CD4-positive, alpha-beta T cell (primary cell): ENCODE measurements around the gene TESPA1. TPM values are rescaled to one million over a fixed set of nuclear protein-coding genes. Genes with fewer than 3 reads are reported as not detected.
A peak's percentile ranks its signal among the peaks of the same experiment; 100 is the strongest.
"Not testable (repeated sequence)": the region's sequence is repeated elsewhere in the genome, so short reads cannot be mapped to it uniquely, and the experiment has no call there.

ENCODE experiments used
- ATAC-seq: fragments of 200-7000 bp; cut with Tn5 transposase; one replicate; pipeline ENCODE4 v1.10.0; 2022; ENCODE audit warnings: mild to moderate bottlenecking; ENCODE audit not compliant: poor library complexity
- CTCF ChIA-PET: fragments of 350-600 bp; sonication (Branson Sonifier 250); formaldehyde crosslinking; loops from one replicate; lab custom pipeline; 2021; ENCODE audit warnings: antibody characterized with exemption, inconsistent platforms; lab: Charles Lee
- POLR2A ChIA-PET: fragments of 350-600 bp; sonication (Branson Sonifier 250); formaldehyde crosslinking; loops from one replicate; lab custom pipeline; 2021; ENCODE audit warnings: antibody characterized with exemption, inconsistent platforms; lab: Charles Lee
- DNase-seq, 14 experiments: peaks; one replicate each; pipeline ENCODE4 v3.0.0-alpha.2; 2013 to 2020; ENCODE audit warnings: mixed read lengths in 2 of 14
- H3K27ac ChIP-seq, 2 donors: one replicate each; pipeline versions ENCODE4 v1.5.1 to v1.7.0; 2013; ENCODE audit warnings: low read length in 2 of 2, low read depth in 1 of 2, mild to moderate bottlenecking in 1 of 2
- H3K27me3 ChIP-seq, 2 experiments: 1 replicate in 1 of 2; 2 replicates in 1 of 2; pipeline versions ENCODE4 v1.6.1 to v1.7.0; 2013; ENCODE audit warnings: low read length in 2 of 2, control low read depth in 1 of 2, mild to moderate bottlenecking in 1 of 2, moderate library complexity in 1 of 2; ENCODE audit not compliant: insufficient read depth in 2 of 2, control insufficient read depth in 1 of 2
- H3K36me3 ChIP-seq: one replicate; pipeline ENCODE4 v1.6.1; 2013; ENCODE audit warnings: low read length, control low read depth; ENCODE audit not compliant: insufficient read depth
- H3K4me1 ChIP-seq: one replicate; pipeline ENCODE4 v1.6.1; 2013; ENCODE audit warnings: low read length, control low read depth; ENCODE audit not compliant: insufficient read depth
- H3K4me3 ChIP-seq: one replicate; pipeline ENCODE4 v1.5.1; 2013; ENCODE audit warnings: mild to moderate bottlenecking, low read length, moderate library complexity
- H3K9me3 ChIP-seq, 2 experiments: 1 replicate in 1 of 2; 2 replicates in 1 of 2; pipeline versions ENCODE4 v1.6.1 to v1.7.0; 2013; ENCODE audit warnings: low read length in 2 of 2, mild to moderate bottlenecking in 2 of 2, control low read depth in 1 of 2, moderate library complexity in 1 of 2; ENCODE audit not compliant: control insufficient read depth in 1 of 2, insufficient read depth in 1 of 2
- H3K27ac Mint-ChIP-seq: one replicate; pipeline ENCODE4 v1.8.0; 2020; ENCODE audit warnings: mixed read lengths
- H3K27me3 Mint-ChIP-seq: one replicate; pipeline ENCODE4 v1.8.0; 2021; ENCODE audit warnings: mixed read lengths
- H3K36me3 Mint-ChIP-seq: one replicate; pipeline ENCODE4 v1.8.0; 2021; ENCODE audit warnings: low read depth, mixed read lengths
- H3K4me1 Mint-ChIP-seq: one replicate; pipeline ENCODE4 v1.8.0; 2021; ENCODE audit warnings: low read depth, mixed read lengths
- H3K4me3 Mint-ChIP-seq: one replicate; pipeline ENCODE4 v1.8.0; 2020; ENCODE audit warnings: mild to moderate bottlenecking, mixed read lengths
- H3K9me3 Mint-ChIP-seq: one replicate; pipeline ENCODE4 v1.8.0; 2020; ENCODE audit warnings: mixed read lengths
- intact Hi-C, 2 experiments: fragments of 100-400 bp; cut with DNase I in 1 of 2; cut with micrococcal nuclease in 1 of 2; formaldehyde crosslinking; loops; one replicate each; pipeline versions ENCODE4 v1.15.1 to v1.9.0; 2023 to 2025; cut with DNase I, micrococcal nuclease
- total RNA-seq, 174 experiments: library from RNA in 2 of 174; stranded (reverse) in 2 of 174; gene quantifications; one replicate each; pipeline ENCODE4 v1.2.3 and lab custom pipeline; 2021 to 2026
- TF ChIP-seq, protein P1 (sequence below): fragments of 200-600 bp; IDR thresholded peaks from one replicate; pipeline ENCODE4 v1.8.0; 2022; ENCODE audit warnings: antibody characterized with exemption, mild to moderate bottlenecking

The TESPA1 gene
- total RNA-seq, 2 experiments from 2014 or later: 96.3 to 98.2 TPM

DNA sequence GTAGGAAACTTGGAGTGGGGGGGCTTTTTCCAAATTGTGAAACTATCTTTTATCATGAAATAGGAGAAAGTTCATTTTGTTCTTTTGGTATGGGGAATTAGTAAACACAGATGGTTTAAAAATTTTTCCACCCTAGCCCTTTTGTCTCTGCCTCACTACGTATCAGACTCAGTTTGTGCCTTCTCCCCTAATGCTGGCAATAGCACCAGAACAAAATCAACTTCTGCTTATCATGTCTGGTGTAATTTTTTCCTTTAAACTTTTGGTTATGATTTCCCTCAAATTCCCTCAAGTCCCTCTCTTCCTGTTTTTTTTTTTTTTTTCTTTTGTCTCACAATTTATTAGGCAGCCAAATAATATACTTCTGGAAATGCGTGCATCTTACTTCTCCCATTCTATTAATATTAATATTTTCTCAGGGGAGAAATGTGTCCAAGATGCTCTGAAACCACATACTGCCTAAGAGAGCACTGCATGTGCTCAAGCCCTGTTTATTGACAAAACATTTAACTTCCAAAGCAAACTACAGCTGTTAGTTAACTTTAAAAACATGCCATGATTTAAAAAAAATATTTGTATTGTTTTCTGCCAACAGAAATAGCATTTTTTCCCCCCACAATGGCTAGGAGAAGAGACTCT lies 35.4 kb downstream of the TESPA1 start:
- peaks cover 6% of the 10 kb centered on the region for H3K36me3 Mint-ChIP-seq
- Histone ChIP-seq H3K4me3 (no peak overlapping the region), H3K4me1 (no peaks in the 10 kb centered on the region), H3K27me3 (no peaks in the 10 kb centered on the region), H3K9me3 (no peaks in the 10 kb centered on the region), H3K27ac (no peak overlapping the region), H3K36me3 (peaks cover 48% of the 10 kb centered on the region)
- peak overlapping the region; percentile 86 for H3K27ac Mint-ChIP-seq
- peaks cover 34% of the 10 kb centered on the region for H3K4me1 Mint-ChIP-seq
- ChIA-PET POLR2A (interaction anchor here (0.9 kb wide), 1 partner anchor 21 kb away, joined by 3 read pairs; no protein-coding TSS in a partner anchor), CTCF (no interaction called here)
- no peak overlapping the region for H3K4me3 Mint-ChIP-seq
- ATAC-seq (no peak), DNase-seq (no peak)
- intact Hi-C loops: loop anchor here in 1 of 2 experiments (5.0 kb wide), 1 partner anchor 123 kb away; no protein-coding TSS in a partner anchor
- TF ChIP-seq, protein P1, sequence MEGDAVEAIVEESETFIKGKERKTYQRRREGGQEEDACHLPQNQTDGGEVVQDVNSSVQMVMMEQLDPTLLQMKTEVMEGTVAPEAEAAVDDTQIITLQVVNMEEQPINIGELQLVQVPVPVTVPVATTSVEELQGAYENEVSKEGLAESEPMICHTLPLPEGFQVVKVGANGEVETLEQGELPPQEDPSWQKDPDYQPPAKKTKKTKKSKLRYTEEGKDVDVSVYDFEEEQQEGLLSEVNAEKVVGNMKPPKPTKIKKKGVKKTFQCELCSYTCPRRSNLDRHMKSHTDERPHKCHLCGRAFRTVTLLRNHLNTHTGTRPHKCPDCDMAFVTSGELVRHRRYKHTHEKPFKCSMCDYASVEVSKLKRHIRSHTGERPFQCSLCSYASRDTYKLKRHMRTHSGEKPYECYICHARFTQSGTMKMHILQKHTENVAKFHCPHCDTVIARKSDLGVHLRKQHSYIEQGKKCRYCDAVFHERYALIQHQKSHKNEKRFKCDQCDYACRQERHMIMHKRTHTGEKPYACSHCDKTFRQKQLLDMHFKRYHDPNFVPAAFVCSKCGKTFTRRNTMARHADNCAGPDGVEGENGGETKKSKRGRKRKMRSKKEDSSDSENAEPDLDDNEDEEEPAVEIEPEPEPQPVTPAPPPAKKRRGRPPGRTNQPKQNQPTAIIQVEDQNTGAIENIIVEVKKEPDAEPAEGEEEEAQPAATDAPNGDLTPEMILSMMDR: no peak
- H3K9me3 Mint-ChIP-seq: no peaks in the 10 kb centered on the region
- no peaks in the 10 kb centered on the region for H3K27me3 Mint-ChIP-seq

DNA sequence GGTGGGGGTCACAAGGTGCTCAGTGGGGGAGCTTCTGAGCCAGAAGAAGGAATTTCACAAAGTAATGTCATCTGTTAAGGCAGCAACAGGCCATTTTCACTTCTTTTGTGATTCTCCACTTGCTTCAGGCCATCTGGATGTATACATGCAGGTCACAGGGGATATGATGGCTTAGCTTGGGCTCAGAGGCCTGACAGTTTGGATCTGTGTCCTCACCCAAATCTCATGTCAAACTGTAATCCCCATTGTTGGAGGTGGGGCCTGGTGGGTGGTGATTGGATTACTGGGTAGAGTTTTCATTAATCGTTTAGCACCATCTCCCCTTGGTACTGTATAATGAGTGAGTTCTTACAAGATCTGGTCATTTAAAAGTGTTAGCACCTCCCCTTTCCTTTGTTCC lies 36.4 kb downstream of the TESPA1 start:
- DNase-seq: no peak
- no peaks in the 10 kb centered on the region for H3K4me1 ChIP-seq
- H3K27ac ChIP-seq: no peak overlapping the region
- CTCF ChIA-PET: no interaction called here
- POLR2A ChIA-PET: interaction anchor here (0.9 kb wide), 1 partner anchor 22 kb away, joined by 3 read pairs; no protein-coding TSS in a partner anchor
- H3K36me3 ChIP-seq: peaks cover 41% of the 10 kb centered on the region
- H3K36me3 Mint-ChIP-seq: no peaks in the 10 kb centered on the region
- peaks cover 31% of the 10 kb centered on the region for H3K4me1 Mint-ChIP-seq
- H3K27ac Mint-ChIP-seq: peak overlapping the region; percentile 86
- TF ChIP-seq, protein P1: no peak
- intact Hi-C loops: loop anchor here in 1 of 2 experiments (5.0 kb wide), 1 partner anchor 124 kb away; no protein-coding TSS in a partner anchor
- no peaks in the 10 kb centered on the region for H3K27me3 Mint-ChIP-seq
- no peak overlapping the region for H3K4me3 ChIP-seq
- H3K4me3 Mint-ChIP-seq: no peak overlapping the region
- H3K27me3 ChIP-seq: no peaks in the 10 kb centered on the region
- no peaks in the 10 kb centered on the region for H3K9me3 Mint-ChIP-seq
- H3K9me3 ChIP-seq: no peaks in the 10 kb centered on the region
- no peak for ATAC-seq

DNA sequence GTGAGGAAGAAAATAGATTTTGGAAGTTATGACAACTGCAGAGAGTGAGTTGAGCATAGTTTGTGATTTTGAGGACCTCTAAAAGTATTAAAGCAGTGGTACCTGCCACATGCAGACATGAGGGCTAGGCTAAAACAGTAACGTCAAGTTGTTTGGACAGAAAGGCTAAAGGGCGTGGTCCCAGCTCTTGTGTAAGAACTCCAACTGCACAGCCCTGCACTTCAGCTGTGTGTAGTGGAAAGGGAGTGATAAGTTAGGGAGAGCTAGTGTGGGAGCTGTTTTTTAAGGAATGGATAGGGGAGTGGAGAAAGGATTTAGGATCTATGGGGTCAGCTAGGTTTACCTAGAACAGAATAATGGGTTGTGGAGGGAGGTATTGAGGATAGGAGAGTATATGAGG lies 39.5 kb downstream of the TESPA1 start:
- POLR2A ChIA-PET: interaction anchor here (1.6 kb wide), 1 partner anchor 10 kb away, joined by 5 read pairs; no protein-coding TSS in a partner anchor
- no peak overlapping the region for H3K4me3 Mint-ChIP-seq
- no peak overlapping the region for H3K27ac ChIP-seq
- H3K36me3 Mint-ChIP-seq: peaks cover 11% of the 10 kb centered on the region
- TF ChIP-seq, protein P1: no peak
- DNase-seq (no peak), ATAC-seq (no peak)
- H3K4me1 Mint-ChIP-seq: peaks cover 6% of the 10 kb centered on the region
- H3K27ac Mint-ChIP-seq: no peak overlapping the region
- H3K9me3 Mint-ChIP-seq: no peaks in the 10 kb centered on the region
- peaks cover 19% of the 10 kb centered on the region for H3K36me3 ChIP-seq
- no peaks in the 10 kb centered on the region for H3K4me1 ChIP-seq
- intact Hi-C loops: loop anchor here in 1 of 2 experiments (5.0 kb wide), 1 partner anchor 127 kb away; no protein-coding TSS in a partner anchor
- H3K9me3 ChIP-seq: no peaks in the 10 kb centered on the region
- H3K27me3 Mint-ChIP-seq: no peaks in the 10 kb centered on the region
- no peaks in the 10 kb centered on the region for H3K27me3 ChIP-seq
- no peak overlapping the region for H3K4me3 ChIP-seq
- CTCF ChIA-PET: no interaction called here

DNA sequence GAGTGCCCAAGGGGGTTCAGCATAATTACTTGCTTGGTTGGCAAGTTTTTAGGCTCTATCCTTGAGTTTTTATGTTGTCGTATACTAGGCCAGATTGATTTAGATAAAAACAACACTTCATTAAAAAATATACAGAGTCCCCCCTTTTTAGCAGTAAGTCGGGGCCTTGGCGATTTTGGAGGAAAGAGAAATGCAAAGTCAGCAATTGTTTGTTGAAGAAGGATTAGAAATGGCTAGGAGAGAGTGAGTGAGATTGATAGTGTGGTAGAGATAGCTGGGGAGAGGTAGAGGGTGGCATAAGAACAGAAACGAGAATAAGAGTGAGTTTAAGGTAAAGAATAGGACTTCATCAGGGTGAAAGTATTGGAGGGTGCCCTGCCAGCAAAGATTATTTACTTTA lies 41.3 kb downstream of the TESPA1 start:
- CTCF ChIA-PET: interaction anchor here (1.5 kb wide), 1 partner anchor 50 kb away, joined by 3 read pairs; no protein-coding TSS in a partner anchor
- not testable (repeated sequence) for H3K27me3 Mint-ChIP-seq

More for the DNA sequence above, 41.3 kb downstream of the TESPA1 start:
- H3K4me1 ChIP-seq, H3K4me1 Mint-ChIP-seq, H3K36me3 ChIP-seq, H3K27ac ChIP-seq, ATAC-seq, H3K4me3 ChIP-seq, H3K4me3 Mint-ChIP-seq, POLR2A ChIA-PET, H3K27me3 ChIP-seq, DNase-seq, H3K9me3 ChIP-seq, H3K9me3 Mint-ChIP-seq, H3K27ac Mint-ChIP-seq, intact Hi-C loops: not testable (repeated sequence)
- H3K36me3 Mint-ChIP-seq: peaks cover 19% of the 10 kb centered on the region
